Ectodermal cell (in vitro differentiated cells): ENCODE data around the gene CDK1. TPM values are rescaled to one million over a fixed set of nuclear protein-coding genes. Genes with fewer than 3 reads are reported as not detected.

Source experiments
- H3K27ac ChIP-seq: 2 replicates; pipeline ENCODE4 v1.7.0; 2013; ENCODE audit warnings: mild to moderate bottlenecking, low read depth, low read length; ENCODE audit not compliant: insufficient read depth, poor library complexity, severe bottlenecking
- H3K27me3 ChIP-seq: 2 replicates; pipeline ENCODE4 v1.7.0; 2013; ENCODE audit warnings: mild to moderate bottlenecking, low read length; ENCODE audit not compliant: insufficient read depth, control insufficient read depth, poor library complexity, severe bottlenecking
- H3K36me3 ChIP-seq: one replicate; pipeline ENCODE4 v1.7.0; 2013; ENCODE audit warnings: low read length; ENCODE audit not compliant: control insufficient read depth, insufficient read depth
- H3K4me1 ChIP-seq: one replicate; pipeline ENCODE4 v1.7.0; 2013; ENCODE audit warnings: low read length; ENCODE audit not compliant: control insufficient read depth, insufficient read depth
- H3K4me3 ChIP-seq: 2 replicates; pipeline ENCODE4 v1.7.0; 2013; ENCODE audit warnings: low read depth, low read length, control low read depth; ENCODE audit not compliant: insufficient read depth
- H3K9me3 ChIP-seq: 2 replicates; pipeline ENCODE4 v1.7.0; 2013; ENCODE audit warnings: mild to moderate bottlenecking, low read length, moderate library complexity; ENCODE audit not compliant: control insufficient read depth
- WGBS, 2 experiments: methylation state at CpG; one replicate each; pipeline ENCODE4 v1.1.7; 2013; ENCODE audit warnings: missing lambda C conversion rate in 2 of 2; 5-methylcytosine and 5-hydroxymethylcytosine counted together
- polyA plus RNA-seq, 4 experiments: library from polyadenylated mRNA; stranded (reverse); fragments of 50-300 nt; gene quantifications; one replicate each; pipeline ENCODE4 v1.2.3, GENCODE V29; 2013

Gene CDK1
- 120 TPM for polyA plus RNA-seq (2013, experiment 1 of 4)
- 99.5 TPM for polyA plus RNA-seq (2013, experiment 2 of 4)
- 108 TPM for polyA plus RNA-seq (2013, experiment 3 of 4)
- polyA plus RNA-seq (2013, experiment 4 of 4) = 101 TPM

DNA sequence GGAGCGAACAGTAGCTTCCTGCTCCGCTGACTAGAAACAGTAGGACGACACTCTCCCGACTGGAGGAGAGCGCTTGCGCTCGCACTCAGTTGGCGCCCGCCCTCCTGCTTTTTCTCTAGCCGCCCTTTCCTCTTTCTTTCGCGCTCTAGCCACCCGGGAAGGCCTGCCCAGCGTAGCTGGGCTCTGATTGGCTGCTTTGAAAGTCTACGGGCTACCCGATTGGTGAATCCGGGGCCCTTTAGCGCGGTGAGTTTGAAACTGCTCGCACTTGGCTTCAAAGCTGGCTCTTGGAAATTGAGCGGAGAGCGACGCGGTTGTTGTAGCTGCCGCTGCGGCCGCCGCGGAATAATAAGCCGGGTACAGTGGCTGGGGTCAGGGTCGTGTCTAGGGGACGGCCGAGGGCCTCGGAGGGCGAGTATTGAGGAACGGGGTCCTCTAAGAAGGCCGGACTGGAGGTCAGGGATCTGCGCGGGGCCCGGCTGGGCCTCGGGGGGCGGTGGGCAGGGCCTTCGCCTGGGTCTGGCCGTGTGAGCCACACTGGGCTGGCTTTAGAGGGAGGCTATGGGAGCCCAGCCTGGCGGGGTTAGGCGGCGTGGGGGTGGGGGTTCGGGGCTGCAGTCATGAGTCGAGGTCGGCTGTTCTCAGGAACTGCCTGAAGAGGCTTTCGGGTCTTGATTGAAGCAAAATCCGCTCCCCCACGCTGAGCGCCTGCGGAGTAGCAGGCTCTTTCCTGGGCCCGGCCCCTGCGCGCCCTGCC lies at the start of gene CDK1:
Gene CDK1 (plus strand): TSS at position 265 of the 757 bp plus-strand sequence. CDS start 1,688 bp downstream, outside the sequence.
- 0% methylated on average over 58 of the region's 58 CpGs for WGBS, 2 experiments
- Histone ChIP-seq H3K9me3 (no peaks in the 10 kb centered on the region), H3K4me3 (peak within 1 kb of the TSS; percentile 83), H3K36me3 (no peaks in the 10 kb centered on the region), H3K4me1 (peaks cover 7% of the 10 kb centered on the region), H3K27me3 (no peaks in the 10 kb centered on the region), H3K27ac (peak within 1 kb of the TSS; percentile 73)

DNA sequence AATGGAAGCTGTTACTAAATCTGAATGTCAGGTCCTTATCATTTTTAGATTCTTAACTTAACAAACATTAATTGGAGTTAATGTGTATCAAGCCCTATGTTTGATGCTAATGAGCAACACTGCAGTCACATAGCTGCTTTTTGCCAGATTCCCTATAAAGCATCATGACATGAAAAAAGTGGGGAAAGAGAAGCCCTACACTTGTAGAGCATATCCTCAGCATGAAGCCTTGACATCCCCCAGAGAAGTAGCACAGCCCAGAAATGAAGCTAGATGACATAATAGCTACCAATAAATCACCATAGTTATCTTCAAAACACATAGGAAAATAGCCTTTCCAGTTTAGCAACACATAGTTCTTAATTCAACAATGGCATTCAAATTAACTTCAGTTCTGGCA lies 49.2 kb upstream of the CDK1 start:
- Histone ChIP-seq H3K9me3 (no peaks in the 10 kb centered on the region), H3K36me3 (no peaks in the 10 kb centered on the region), H3K4me3 (no peak overlapping the region), H3K4me1 (no peaks in the 10 kb centered on the region), H3K27me3 (peaks cover 34% of the 10 kb centered on the region), H3K27ac (no peak overlapping the region)

DNA sequence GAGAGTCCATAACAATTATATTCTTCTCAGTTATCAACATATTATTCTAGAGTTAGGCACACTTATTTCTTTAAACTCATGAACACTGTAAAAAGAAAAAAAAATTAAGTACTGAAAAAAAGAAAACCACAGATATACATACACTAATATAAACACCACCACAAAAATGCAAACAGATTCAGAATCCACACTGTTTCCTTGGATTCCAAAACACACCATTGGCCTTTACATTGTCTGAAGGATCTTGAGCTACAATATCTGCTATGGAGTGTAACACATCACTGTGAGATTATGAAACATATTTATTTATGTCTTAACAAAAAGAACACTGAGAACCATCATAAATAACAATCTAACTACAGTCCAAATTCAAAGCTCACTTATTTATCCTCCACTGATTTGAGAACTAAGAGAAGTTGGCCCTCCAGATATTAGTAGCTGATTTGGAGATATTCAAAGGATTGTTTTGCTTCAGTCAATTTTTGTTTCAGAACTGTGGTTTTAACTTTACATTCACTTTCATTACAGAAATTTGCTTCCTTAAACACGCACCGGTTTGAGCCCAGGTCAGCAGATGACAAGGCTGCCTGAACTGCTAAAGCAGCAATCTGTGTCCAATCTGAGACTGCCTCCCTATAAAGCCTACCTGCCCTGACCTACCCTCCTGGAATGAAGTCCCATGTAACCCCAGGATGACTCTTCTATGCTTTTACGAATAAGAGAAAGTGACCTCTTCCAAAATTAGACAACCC lies 47.0 kb upstream of the CDK1 start:
- 79 to 80% methylated on average over 3 of the region's 3 CpGs for WGBS, 2 experiments
- Histone ChIP-seq H3K27me3 (peaks cover 45% of the 10 kb centered on the region), H3K9me3 (no peaks in the 10 kb centered on the region), H3K4me3 (no peak overlapping the region), H3K36me3 (no peaks in the 10 kb centered on the region), H3K4me1 (no peaks in the 10 kb centered on the region), H3K27ac (no peak overlapping the region)

DNA sequence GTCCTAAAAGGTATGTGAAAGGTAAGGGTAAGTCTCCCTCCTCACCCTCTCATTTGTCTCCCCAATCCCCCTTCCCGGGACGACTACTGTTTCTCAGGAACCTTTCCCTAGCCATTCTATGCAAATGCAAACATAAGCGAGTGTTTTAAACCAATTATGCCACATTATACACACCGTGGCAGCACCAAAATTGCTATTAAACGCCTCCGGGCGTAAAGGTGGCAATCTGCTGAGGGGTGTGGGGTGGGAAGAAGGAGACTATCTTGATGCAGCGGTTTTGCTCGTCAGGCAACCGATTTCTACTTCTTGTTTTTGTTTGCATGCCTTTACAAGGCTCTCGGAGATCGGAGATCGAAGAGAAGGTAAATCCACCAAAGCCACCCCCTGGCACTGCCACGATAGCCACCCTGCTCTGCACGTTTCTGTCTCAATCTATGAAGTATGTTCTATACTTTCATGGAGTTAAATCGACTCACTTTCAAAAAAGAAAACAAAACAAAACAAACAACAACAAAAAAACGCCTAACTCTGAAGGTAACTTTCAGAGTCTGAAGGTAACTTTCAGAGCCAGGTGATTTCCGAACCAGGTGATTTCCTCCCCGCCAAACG lies 46.0 kb upstream of the CDK1 start:
- no peaks in the 10 kb centered on the region for H3K4me1 ChIP-seq
- H3K27me3 ChIP-seq = peaks cover 45% of the 10 kb centered on the region
- peak overlapping the region; percentile 61 for H3K4me3 ChIP-seq
- no peaks in the 10 kb centered on the region for H3K36me3 ChIP-seq
- WGBS, 2 experiments = 3 to 9% methylated on average over 19 to 20 of the region's 20 CpGs
- H3K27ac ChIP-seq = no peak overlapping the region
- no peaks in the 10 kb centered on the region for H3K9me3 ChIP-seq

DNA sequence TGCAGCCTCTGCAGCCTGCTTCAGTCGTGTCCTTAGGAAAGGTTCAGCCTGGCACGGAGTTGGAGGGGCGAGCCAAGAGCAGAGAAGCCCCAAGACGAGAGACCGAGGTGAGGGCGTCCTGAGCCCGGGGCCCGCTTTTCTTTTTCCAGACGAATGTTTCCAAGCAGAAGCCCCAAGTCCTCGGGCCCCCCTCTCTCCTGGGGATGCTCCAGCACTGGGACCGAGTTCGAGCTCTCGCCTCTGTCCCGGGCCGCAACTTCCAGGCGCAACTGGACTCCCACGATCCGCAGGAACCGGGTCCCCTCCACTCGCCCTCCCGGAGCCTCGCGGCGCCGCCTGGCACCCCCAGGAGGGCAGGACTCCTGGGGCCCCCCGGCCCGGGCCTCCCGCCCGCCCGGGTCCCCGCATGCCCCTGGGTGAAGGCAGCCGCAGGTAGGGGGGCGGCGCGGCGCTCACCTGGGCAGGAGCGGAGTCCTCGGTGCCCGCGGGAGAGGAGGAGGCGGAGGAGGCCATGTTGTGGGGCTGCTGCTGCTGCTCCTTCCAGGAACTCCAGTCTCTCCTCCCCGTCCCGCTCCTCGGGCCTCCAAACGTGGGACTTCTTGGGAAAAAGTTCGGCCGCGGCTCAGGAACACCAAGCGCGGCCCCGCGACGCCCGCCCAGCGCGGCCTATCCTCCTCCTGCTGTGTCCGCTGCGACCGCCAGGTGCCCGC lies 45.3 kb upstream of the CDK1 start:
- Histone ChIP-seq H3K27me3 (peaks cover 45% of the 10 kb centered on the region), H3K4me1 (no peaks in the 10 kb centered on the region), H3K4me3 (peak overlapping the region; percentile 61), H3K27ac (no peak overlapping the region), H3K9me3 (no peaks in the 10 kb centered on the region), H3K36me3 (no peaks in the 10 kb centered on the region)
- WGBS, 2 experiments = 1% methylated on average over 60 of the region's 60 CpGs

DNA sequence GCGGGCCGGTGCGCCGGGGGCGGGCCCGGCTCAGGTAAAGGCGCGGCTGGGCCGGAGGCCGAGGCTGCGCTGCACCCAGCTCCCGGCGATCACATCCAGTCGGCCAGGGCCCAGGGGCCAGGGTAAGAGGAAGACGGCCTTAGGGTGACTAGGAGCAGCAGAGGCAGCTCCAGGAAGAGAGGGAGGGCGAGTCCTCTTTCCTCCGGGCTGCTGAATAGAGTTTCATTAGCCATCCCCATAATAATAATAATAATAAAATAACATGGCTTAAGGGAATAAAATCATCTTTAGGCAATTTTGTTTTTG lies 44.8 kb upstream of the CDK1 start:
- Histone ChIP-seq H3K27me3 (peaks cover 45% of the 10 kb centered on the region), H3K4me1 (no peaks in the 10 kb centered on the region), H3K9me3 (no peaks in the 10 kb centered on the region), H3K4me3 (peak overlapping the region; percentile 61), H3K27ac (no peak overlapping the region), H3K36me3 (no peaks in the 10 kb centered on the region)
- WGBS, 2 experiments = 2 to 3% methylated on average over 15 of the region's 17 CpGs

DNA sequence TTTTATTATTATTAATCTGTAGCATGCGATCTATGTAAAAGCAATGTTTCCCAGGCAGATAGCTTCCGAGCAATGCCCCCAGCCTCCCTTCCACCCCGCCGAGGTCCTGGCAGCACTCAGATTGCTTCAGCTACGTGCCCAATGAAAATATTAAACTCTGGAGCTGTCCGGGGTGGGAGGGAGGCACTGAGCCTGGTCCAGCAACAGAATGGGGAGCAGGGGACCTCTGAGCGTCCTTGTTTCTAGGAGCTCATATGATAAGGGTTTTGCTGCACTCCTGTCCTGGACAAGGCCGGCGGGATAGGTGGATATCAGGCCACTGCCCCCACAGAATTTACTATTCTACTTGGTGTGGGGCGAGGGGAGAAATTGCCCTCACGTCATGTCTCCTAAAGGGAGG lies 44.5 kb upstream of the CDK1 start:
- H3K27me3 ChIP-seq = peaks cover 45% of the 10 kb centered on the region
- no peaks in the 10 kb centered on the region for H3K36me3 ChIP-seq
- H3K27ac ChIP-seq = no peak overlapping the region
- no peaks in the 10 kb centered on the region for H3K9me3 ChIP-seq
- no peak overlapping the region for H3K4me3 ChIP-seq
- no peaks in the 10 kb centered on the region for H3K4me1 ChIP-seq
- WGBS, 2 experiments = 81 to 88% methylated on average over 11 of the region's 11 CpGs

DNA sequence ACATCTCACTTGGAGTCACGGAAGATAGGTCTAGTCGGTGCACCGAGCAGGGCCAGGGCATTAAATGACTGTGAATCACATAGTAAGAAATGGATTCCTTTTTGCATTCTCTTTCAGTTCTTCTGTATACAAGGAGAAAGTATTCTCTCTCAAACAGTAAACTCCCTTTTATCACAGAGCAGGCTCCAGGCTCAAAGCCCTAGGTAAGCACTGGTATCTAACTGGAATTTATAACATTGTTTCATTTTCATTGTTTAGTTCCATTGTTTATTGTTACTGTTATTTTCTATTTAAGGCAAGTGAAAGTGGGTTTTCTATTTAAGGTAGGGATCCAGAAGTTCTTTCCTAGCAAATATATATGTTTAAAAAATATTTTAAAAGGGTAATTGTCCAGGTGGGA lies 44.1 kb upstream of the CDK1 start:
- Histone ChIP-seq H3K27me3 (peaks cover 45% of the 10 kb centered on the region), H3K36me3 (no peaks in the 10 kb centered on the region), H3K4me1 (no peaks in the 10 kb centered on the region), H3K4me3 (no peak overlapping the region), H3K27ac (no peak overlapping the region), H3K9me3 (no peaks in the 10 kb centered on the region)
- 88 to 95% methylated on average over 3 of the region's 3 CpGs for WGBS, 2 experiments

DNA sequence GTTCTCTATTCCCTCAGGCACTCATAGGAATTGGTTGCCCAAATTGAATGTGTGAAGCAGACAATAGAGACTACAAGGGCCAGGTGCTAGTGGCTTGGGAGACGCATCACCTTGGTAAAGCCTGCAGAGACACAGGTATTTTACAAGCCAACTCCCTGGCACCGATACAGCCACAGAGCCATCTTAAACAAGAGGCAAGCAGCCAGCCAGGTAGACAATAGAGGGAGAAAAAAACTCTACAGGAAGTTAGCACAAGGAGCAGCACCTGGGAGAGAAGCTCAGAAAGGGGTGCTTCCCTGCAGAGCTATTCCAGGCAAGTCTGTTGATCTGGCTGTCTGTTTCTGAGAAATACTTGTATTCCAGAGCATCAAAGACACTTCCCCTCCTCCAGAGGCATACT lies 43.0 kb upstream of the CDK1 start:
- no peaks in the 10 kb centered on the region for H3K36me3 ChIP-seq
- peaks cover 45% of the 10 kb centered on the region for H3K27me3 ChIP-seq
- 62 to 81% methylated on average over 2 of the region's 2 CpGs for WGBS, 2 experiments
- no peaks in the 10 kb centered on the region for H3K4me1 ChIP-seq
- no peak overlapping the region for H3K4me3 ChIP-seq
- no peak overlapping the region for H3K27ac ChIP-seq
- H3K9me3 ChIP-seq = no peaks in the 10 kb centered on the region

DNA sequence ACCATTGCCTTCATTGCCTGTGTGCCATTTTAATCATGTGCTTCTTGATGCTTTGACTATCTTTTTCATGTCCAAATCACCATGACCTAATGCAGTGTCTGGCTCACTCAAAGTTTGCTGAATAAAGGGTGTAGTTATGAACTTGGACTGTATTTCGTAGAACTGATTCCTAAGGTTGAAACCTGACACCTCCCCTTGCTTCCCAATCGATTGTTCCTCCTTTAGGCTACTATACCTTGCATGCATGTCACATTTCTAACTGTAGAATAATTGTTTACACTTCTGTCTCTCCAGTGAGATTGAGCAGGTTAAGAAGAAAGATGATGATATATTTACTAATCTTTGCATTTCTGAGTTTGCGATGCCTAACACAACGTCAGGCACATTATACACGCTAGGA lies 41.0 kb upstream of the CDK1 start:
- H3K36me3 ChIP-seq = no peaks in the 10 kb centered on the region
- WGBS, 2 experiments = 86 to 87% methylated on average over 5 of the region's 5 CpGs
- H3K27ac ChIP-seq = no peak overlapping the region
- H3K4me3 ChIP-seq = no peak overlapping the region
- no peaks in the 10 kb centered on the region for H3K9me3 ChIP-seq
- peaks cover 31% of the 10 kb centered on the region for H3K27me3 ChIP-seq
- no peaks in the 10 kb centered on the region for H3K4me1 ChIP-seq
